Measurements from ENCODE around the gene LOXHD1.

DNA sequence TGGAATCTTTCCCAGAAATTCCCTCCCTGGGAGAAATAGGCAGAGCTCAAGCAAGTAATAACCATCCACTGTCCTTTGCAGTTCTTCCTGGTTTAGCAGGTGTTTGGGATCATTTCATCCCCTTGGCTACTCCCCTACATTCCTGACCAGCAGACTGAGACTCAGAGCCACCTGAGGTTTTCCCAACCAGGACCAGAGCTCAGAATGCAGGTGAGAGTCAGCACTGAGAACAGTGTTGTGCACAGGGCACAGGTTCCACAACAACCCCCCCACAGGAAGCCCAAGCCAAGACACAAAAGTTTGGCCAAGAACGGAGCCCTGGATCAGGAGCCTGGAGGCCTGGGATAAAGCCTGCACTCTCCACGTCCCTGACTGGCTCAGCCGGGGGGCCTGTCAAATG lies 21.0 kb upstream of the LOXHD1 start:
- TF ChIP-seq, protein P1, sequence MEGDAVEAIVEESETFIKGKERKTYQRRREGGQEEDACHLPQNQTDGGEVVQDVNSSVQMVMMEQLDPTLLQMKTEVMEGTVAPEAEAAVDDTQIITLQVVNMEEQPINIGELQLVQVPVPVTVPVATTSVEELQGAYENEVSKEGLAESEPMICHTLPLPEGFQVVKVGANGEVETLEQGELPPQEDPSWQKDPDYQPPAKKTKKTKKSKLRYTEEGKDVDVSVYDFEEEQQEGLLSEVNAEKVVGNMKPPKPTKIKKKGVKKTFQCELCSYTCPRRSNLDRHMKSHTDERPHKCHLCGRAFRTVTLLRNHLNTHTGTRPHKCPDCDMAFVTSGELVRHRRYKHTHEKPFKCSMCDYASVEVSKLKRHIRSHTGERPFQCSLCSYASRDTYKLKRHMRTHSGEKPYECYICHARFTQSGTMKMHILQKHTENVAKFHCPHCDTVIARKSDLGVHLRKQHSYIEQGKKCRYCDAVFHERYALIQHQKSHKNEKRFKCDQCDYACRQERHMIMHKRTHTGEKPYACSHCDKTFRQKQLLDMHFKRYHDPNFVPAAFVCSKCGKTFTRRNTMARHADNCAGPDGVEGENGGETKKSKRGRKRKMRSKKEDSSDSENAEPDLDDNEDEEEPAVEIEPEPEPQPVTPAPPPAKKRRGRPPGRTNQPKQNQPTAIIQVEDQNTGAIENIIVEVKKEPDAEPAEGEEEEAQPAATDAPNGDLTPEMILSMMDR (IDR thresholded peaks at IDR 0.05) = no peak
- TF ChIP-seq EZH2 (IDR thresholded peaks at IDR 0.05; ENCODE audit: borderline replicate concordance, insufficient read depth, low read depth, low read length, poor library complexity, severe bottlenecking) = no peak

Measured in B cell (primary cell).